GM21390 (cell line): ENCODE measurements around the gene CACNB1.

Experiments
- ATAC-seq: cut with Tn5 transposase; IDR thresholded peaks from one replicate; pipeline ENCODE4 v1.9.1; 2021; ENCODE audit not compliant: unreplicated experiment

CACNB1 gene

GRCh38 chr17:39204245-39204644 is 6.8 kb upstream of the CACNB1 start:
- ATAC-seq = no peak

- ATAC-seq = no peak
These were observed 3.6 kb upstream of the CACNB1 start for GRCh38 chr17:39200957-39201510.

- ATAC-seq = peak; percentile 46
These were observed 2.8 kb upstream of the CACNB1 start, which contains the start of gene RPL19 for GRCh38 chr17:39200070-39200879. Gene RPL19, plus strand, starts transcription at chr17:39200283. Its CDS starts 62 bp downstream, at chr17:39200345.

- ATAC-seq = peak; percentile 53
These were observed 2.3 kb upstream of the CACNB1 start for GRCh38 chr17:39199820-39200069.

GRCh38 chr17:39198186-39198566 is 707 bp upstream of the CACNB1 start:
- ATAC-seq = no peak

GRCh38 chr17:39196808-39197291 is 619 bp downstream of the CACNB1 start:
- no peak for ATAC-seq

GRCh38 chr17:39196241-39196807 is 1.1 kb downstream of the CACNB1 start:
- no peak for ATAC-seq

GRCh38 chr17:39195568-39196160 is 1.8 kb downstream of the CACNB1 start:
- ATAC-seq = no peak

GRCh38 chr17:39194985-39195524 is 2.4 kb downstream of the CACNB1 start:
- ATAC-seq = no peak

GRCh38 chr17:39194089-39194984 is 3.1 kb downstream of the CACNB1 start:
- no peak for ATAC-seq

- ATAC-seq = no peak
These were observed 4.1 kb downstream of the CACNB1 start for GRCh38 chr17:39193346-39193745.

GRCh38 chr17:39192901-39193300 is 4.6 kb downstream of the CACNB1 start:
- ATAC-seq = no peak

GRCh38 chr17:39191750-39192510 is 5.5 kb downstream of the CACNB1 start:
- ATAC-seq = no peak

GRCh38 chr17:39187152-39187830 is 10.2 kb downstream of the CACNB1 start:
- no peak for ATAC-seq

GRCh38 chr17:39186481-39187002 is 10.9 kb downstream of the CACNB1 start:
- no peak for ATAC-seq

GRCh38 chr17:39183720-39184119 is 13.7 kb downstream of the CACNB1 start:
- no peak for ATAC-seq

GRCh38 chr17:39183045-39183444 is 14.4 kb downstream of the CACNB1 start:
- ATAC-seq = no peak

- no peak for ATAC-seq
These were observed 16.2 kb downstream of the CACNB1 start for GRCh38 chr17:39181303-39181702.

GRCh38 chr17:39178536-39178935 is 18.9 kb downstream of the CACNB1 start:
- ATAC-seq = no peak
